ENCODE results near the gene ZNF385B.
A peak's percentile ranks its signal among the peaks of the same experiment; 100 is the strongest.

ZNF385B gene

DNA sequence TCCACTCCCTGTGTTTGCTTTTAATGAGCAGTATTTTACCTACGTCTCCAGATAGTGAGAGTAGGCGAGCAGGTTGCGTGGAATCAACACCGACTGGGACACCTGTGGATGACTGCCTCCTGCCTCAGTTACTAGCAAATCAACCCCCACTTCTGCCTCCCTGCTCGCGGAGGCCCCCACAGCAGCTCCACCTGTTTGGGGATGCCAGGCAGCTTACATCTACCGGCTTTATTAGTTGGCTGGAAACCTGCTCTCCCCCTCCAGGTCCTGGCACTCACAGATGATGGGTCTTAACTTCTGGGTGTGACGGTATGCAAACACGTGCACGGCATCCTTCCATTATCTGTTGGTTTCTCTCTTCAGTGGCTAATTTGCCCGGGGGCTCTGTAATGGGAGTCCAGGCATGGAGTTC is 432.3 kb downstream of the ZNF385B start:
- DNase-seq, result peak; percentile 14

DNA sequence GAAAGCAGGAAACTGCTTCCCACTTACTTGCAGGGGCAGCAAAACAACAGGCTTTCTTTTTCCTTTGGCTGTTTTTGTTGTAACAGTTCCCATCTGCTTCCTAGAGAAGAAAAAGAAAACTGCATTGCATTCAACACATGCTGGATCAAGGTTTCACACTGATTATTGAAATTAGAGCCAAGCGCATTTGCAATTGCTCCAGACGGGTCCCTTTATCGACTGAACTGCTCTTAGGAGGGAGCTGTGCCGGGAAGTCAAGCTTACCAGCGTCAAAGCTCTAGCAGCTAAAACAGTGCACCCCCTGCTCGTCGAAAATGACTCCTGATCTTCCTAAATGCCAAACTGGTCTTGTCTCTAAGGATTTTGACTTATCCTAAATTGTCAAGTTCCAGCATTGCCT is 432.8 kb downstream of the ZNF385B start:
- peak; percentile 14 for DNase-seq

DNA sequence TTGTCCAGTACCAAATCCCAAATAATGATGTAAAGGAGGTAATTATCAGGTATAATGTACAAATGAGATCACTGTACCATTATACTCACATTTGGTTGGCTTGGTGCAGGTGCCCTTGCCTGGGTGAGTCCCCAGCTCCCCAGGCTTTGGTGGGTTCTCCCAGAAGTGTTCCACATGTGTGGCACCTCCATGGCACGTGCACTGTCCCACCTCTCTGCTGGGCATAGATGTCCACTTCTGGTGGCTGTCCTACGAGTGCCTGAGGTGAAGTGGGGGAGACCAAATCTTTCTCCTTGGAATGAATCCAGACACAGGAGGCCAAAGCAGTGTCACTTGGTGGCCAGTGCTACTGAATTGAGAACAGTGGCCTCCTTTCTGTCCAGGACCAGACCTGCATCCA is 434.3 kb downstream of the ZNF385B start:
- DNase-seq, result no peak

DNA sequence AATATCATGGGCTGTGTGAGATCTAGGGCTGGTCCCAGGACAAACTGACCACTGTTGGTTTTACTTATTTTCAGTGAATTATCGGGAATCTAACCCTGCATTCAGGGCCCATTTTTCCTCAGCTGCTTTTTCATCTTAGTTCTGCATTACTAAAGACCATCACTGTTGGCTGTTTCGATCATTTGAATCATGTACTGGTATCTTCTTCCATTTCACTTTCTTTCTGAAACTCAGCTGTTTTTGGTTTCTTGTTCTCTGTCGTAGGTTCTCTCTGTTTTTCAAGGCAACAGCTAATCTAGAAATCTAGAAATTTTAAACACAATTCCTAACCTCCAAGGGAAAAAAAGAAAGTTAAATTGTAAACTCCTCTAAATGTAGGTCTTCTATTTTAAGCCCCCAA is 436.8 kb downstream of the ZNF385B start:
- DNase-seq, result no peak

DNA sequence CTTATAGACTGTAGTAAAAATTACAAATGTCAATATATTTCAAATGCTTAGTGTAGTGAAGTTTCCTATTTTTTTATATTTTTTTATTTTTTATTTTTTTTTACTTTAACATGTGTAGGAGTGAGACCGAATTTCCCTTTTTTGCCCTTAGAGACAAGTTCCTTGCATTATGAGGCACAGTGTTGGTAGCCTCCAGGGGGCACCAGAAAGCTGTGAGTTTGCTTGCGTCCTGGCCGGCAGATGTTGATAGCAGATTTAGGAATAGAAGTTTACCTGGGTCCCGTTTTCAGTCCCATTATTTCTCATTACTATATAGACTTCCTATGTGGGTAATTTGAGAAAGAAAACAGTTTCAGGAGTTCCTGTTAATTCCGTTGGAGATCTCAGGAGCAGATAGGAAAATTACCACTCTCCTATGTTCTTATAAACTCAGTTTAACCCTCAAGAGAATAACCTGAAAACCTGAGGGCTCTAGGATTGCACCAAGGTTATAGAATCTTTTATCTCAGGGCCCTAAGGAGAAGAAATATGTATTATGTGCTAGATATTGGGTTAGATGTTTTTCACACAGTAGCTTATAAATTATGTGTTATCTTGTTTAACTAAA is 439.3 kb downstream of the ZNF385B start:
- peak; percentile 49 for DNase-seq

- DNase-seq, result peak; percentile 75
Observed at GRCh38 chr2:179417436-179417949, 443.9 kb downstream of the ZNF385B start.

GRCh38 chr2:179412112-179412511 is 449.3 kb downstream of the ZNF385B start:
- no peak for DNase-seq

- DNase-seq, result peak; percentile 72
Observed at GRCh38 chr2:179410552-179411356, 450.7 kb downstream of the ZNF385B start.

GRCh38 chr2:179403624-179404023 is 457.8 kb downstream of the ZNF385B start:
- DNase-seq, result no peak

DNA sequence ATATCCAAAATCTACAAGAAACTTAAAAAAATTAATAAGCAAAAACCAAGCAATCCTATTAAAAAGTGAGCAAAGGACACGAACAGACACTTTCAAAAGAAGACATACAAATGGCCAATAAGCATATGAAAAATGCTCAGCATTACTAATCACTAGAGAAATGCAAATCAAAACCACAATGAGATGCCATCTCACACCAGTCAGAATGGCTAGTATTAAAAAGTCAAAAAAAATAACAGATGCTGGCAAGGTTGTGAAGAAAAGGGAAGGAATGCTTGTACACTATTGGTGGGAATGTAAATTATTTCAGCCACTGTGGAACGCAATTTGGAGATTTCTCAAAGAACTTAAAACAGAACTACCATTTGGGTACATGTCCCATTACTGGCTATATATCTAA is 467.9 kb downstream of the ZNF385B start:
- DNase-seq, result no peak
